HG03060 (cell line): Measurements from ENCODE around the gene ISM1.
"Not testable (repeated sequence)": the region's sequence is repeated elsewhere in the genome, so short reads cannot be mapped to it uniquely, and the experiment has no call there.

Experiments used
- ATAC-seq: cut with Tn5 transposase; IDR thresholded peaks from one replicate; pipeline ENCODE4 v1.9.1; 2021; ENCODE audit warnings: low read depth, moderate number of reproducible peaks; ENCODE audit not compliant: unreplicated experiment

ISM1 gene

GRCh38 chr20:13221313-13221672 lies 219 bp downstream of the ISM1 start:
- ATAC-seq: no peak

GRCh38 chr20:13221673-13222318 lies 722 bp downstream of the ISM1 start:
- no peak for ATAC-seq

GRCh38 chr20:13222319-13222716 lies 1.2 kb downstream of the ISM1 start:
- ATAC-seq: no peak

GRCh38 chr20:13223736-13224520 lies 2.9 kb downstream of the ISM1 start:
- ATAC-seq: no peak

GRCh38 chr20:13226367-13226766 lies 5.3 kb downstream of the ISM1 start:
- ATAC-seq: no peak

GRCh38 chr20:13228771-13229170 lies 7.7 kb downstream of the ISM1 start:
- no peak for ATAC-seq

- no peak for ATAC-seq
Observed at GRCh38 chr20:13229538-13229937, 8.5 kb downstream of the ISM1 start.

- no peak for ATAC-seq
Observed at GRCh38 chr20:13231031-13231752, 10.1 kb downstream of the ISM1 start.

GRCh38 chr20:13232999-13233398 lies 11.9 kb downstream of the ISM1 start:
- no peak for ATAC-seq

- ATAC-seq: no peak
Observed at GRCh38 chr20:13234961-13235360, 13.9 kb downstream of the ISM1 start.

- ATAC-seq: not testable (repeated sequence)
Observed at GRCh38 chr20:13236360-13236759, 15.3 kb downstream of the ISM1 start.

GRCh38 chr20:13236990-13237720 lies 16.1 kb downstream of the ISM1 start:
- ATAC-seq: no peak

GRCh38 chr20:13238001-13238653 lies 17.1 kb downstream of the ISM1 start:
- no peak for ATAC-seq

GRCh38 chr20:13243826-13244376 lies 22.8 kb downstream of the ISM1 start:
- ATAC-seq: no peak

GRCh38 chr20:13245250-13245723 lies 24.2 kb downstream of the ISM1 start:
- ATAC-seq: no peak

- no peak for ATAC-seq
Observed at GRCh38 chr20:13249118-13249797, 28.2 kb downstream of the ISM1 start.

GRCh38 chr20:13249798-13250170 lies 28.7 kb downstream of the ISM1 start:
- no peak for ATAC-seq

GRCh38 chr20:13250251-13250650 lies 29.2 kb downstream of the ISM1 start:
- ATAC-seq: no peak

- no peak for ATAC-seq
Observed at GRCh38 chr20:13251106-13251903, 30.2 kb downstream of the ISM1 start.
